Measurements from ENCODE around the gene ZMYND8.
"Not testable (repeated sequence)": the region's sequence is repeated elsewhere in the genome, so short reads cannot be mapped to it uniquely, and the experiment has no call there.

Gene ZMYND8

DNA sequence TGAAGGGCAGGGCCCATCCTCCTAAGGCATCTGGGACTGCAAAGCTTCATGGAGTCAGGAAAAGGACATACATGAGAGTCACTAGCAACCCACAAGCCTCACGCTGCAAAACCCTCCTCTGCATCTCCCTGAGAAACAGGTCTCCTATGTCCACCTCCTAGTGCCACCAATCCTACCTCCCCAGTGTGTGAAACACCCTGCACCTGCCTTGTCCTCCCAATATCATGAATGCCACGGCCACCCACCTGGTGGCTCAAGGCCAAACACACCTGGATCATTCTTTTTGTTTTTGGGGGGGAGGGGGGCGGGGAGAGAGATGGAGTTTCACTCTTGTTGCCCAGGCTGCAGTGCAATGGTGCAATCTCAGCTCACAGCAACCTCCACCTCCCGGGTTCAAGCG lies 90.5 kb downstream of the ZMYND8 start:
- TF ChIP-seq, protein P1, sequence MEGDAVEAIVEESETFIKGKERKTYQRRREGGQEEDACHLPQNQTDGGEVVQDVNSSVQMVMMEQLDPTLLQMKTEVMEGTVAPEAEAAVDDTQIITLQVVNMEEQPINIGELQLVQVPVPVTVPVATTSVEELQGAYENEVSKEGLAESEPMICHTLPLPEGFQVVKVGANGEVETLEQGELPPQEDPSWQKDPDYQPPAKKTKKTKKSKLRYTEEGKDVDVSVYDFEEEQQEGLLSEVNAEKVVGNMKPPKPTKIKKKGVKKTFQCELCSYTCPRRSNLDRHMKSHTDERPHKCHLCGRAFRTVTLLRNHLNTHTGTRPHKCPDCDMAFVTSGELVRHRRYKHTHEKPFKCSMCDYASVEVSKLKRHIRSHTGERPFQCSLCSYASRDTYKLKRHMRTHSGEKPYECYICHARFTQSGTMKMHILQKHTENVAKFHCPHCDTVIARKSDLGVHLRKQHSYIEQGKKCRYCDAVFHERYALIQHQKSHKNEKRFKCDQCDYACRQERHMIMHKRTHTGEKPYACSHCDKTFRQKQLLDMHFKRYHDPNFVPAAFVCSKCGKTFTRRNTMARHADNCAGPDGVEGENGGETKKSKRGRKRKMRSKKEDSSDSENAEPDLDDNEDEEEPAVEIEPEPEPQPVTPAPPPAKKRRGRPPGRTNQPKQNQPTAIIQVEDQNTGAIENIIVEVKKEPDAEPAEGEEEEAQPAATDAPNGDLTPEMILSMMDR (IDR thresholded peaks at IDR 0.05; ENCODE audit: low read depth, low read length) = no peak
- in situ Hi-C loops (cut with HindIII; ENCODE audit: low sequenced_read_pairs) = no loop called here
- DNase-seq (ENCODE audit: low read depth, low spot score) = no peak
- H3K4me3 ChIP-seq (ENCODE audit: low read depth, low read length) = no peak overlapping the region

DNA sequence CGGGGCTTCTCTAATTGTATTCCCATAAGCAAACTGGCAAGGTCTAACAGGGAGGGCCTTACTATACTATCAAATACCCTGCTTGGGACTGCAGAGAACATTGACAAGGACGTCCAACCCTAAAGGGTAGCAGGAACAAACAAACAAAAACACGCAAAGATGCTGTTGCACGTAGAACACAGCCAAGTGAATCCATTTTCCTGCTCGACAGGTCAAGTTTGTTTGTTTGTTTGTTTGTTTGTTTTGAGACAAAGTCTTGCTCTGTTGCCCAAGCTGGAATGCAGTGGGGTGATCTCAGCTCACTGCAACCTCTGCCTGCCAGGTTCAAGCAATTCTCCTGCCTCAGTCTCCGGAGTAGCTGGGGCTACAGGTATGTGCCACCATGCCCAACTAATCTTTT lies 91.3 kb downstream of the ZMYND8 start:
- TF ChIP-seq, protein P1 (IDR thresholded peaks at IDR 0.05; ENCODE audit: low read depth, low read length) = no peak
- no peak overlapping the region for H3K4me3 ChIP-seq (ENCODE audit: low read depth, low read length)
- DNase-seq (ENCODE audit: low read depth, low spot score) = no peak
- in situ Hi-C loops (cut with HindIII; ENCODE audit: low sequenced_read_pairs) = no loop called here

GRCh38 chr20:47264137-47264769 lies 92.2 kb downstream of the ZMYND8 start:
- in situ Hi-C loops (cut with HindIII; ENCODE audit: low sequenced_read_pairs); DNase-seq (ENCODE audit: low read depth, low spot score); H3K4me3 ChIP-seq (ENCODE audit: low read depth, low read length): not testable (repeated sequence)

GRCh38 chr20:47263465-47264084 lies 92.9 kb downstream of the ZMYND8 start:
- in situ Hi-C loops (cut with HindIII; ENCODE audit: low sequenced_read_pairs) = no loop called here
- TF ChIP-seq, protein P1 (IDR thresholded peaks at IDR 0.05; ENCODE audit: low read depth, low read length) = no peak
- no peak overlapping the region for H3K4me3 ChIP-seq (ENCODE audit: low read depth, low read length)
- no peak for DNase-seq (ENCODE audit: low read depth, low spot score)

DNA sequence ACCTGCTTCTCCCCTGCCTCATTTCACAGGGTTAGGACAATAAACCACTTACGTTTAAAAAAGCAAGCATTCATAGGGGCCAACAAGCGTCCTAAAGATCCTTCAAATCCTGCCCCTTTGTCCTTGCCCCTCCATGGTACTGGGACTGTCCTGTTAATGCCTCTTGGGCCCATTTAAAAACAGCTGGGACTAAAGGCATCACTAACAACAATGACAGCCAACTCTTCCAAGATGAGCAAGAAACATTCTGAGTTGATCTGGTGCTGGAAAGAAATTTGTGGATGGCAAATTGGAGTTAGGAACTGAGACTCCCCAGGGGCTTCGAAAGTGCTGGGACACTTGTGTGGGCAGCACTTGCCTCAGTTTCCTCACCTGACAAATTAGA lies 93.4 kb downstream of the ZMYND8 start:
- no peak for DNase-seq (ENCODE audit: low read depth, low spot score)
- TF ChIP-seq, protein P1 (IDR thresholded peaks at IDR 0.05; ENCODE audit: low read depth, low read length) = no peak
- in situ Hi-C loops (cut with HindIII; ENCODE audit: low sequenced_read_pairs) = no loop called here
- no peak overlapping the region for H3K4me3 ChIP-seq (ENCODE audit: low read depth, low read length)

GRCh38 chr20:47262365-47263013 lies 94.0 kb downstream of the ZMYND8 start:
- no peak overlapping the region for H3K4me3 ChIP-seq (ENCODE audit: low read depth, low read length)
- DNase-seq (ENCODE audit: low read depth, low spot score) = no peak
- TF ChIP-seq, protein P1 (IDR thresholded peaks at IDR 0.05; ENCODE audit: low read depth, low read length) = no peak
- in situ Hi-C loops (cut with HindIII; ENCODE audit: low sequenced_read_pairs) = no loop called here

DNA sequence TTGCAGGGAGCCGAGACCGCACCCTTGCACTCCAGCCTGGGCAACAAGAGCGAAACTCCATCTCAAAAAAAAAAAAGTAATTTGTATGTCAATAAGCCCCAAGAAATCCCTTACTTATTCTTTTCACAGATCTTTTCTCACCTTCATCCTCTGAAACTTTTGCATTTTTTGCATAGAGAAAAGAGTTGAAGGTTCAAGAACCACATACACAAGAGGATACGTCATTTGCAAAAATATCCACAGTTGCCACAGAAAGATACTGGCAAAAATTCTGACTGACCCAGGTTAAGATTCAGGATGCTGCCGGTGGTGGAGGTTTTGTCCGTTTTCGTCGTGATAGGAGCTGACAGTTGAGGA lies 94.5 kb downstream of the ZMYND8 start:
- in situ Hi-C loops (cut with HindIII; ENCODE audit: low sequenced_read_pairs) = no loop called here
- TF ChIP-seq, protein P1 (IDR thresholded peaks at IDR 0.05; ENCODE audit: low read depth, low read length) = no peak
- H3K4me3 ChIP-seq (ENCODE audit: low read depth, low read length) = no peak overlapping the region
- no peak for DNase-seq (ENCODE audit: low read depth, low spot score)

DNA sequence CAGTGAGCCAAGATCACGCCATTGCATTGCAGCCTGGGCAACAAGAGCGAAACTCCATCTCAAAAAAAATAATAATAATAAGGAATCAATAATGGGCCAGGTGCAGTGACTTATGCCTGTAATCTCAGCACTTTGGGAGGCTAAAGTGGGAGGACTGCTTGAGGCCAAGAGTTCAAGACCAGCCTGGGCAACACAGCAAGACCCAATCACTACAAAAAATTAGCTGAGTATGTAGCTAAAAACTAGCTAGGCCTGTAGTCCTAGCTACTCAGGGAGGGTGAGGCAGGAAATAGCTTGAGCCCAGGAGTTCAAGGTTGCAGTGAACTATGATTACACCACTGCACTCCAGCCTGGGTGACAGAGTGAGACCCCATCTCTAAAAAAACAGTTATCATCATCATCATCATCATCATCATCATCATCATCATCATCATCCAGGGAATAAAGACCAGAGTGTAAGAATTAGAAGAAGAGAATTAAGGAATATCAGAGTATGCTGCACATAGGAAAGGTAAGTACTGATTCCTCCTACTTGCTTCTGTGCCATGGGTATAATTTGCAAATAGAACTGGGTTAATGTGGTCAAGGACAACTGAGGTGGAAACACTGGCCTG lies 95.2 kb downstream of the ZMYND8 start:
- in situ Hi-C loops (cut with HindIII; ENCODE audit: low sequenced_read_pairs); H3K4me3 ChIP-seq (ENCODE audit: low read depth, low read length); DNase-seq (ENCODE audit: low read depth, low spot score): not testable (repeated sequence)

GRCh38 chr20:47260540-47261126 lies 95.9 kb downstream of the ZMYND8 start:
- DNase-seq (ENCODE audit: low read depth, low spot score); in situ Hi-C loops (cut with HindIII; ENCODE audit: low sequenced_read_pairs); H3K4me3 ChIP-seq (ENCODE audit: low read depth, low read length): not testable (repeated sequence)

Measured in astrocyte of the spinal cord (primary cell).